Endometrium (tissue), 2 donors: ENCODE data around the gene KRTAP13-1.

ENCODE experiments used
- FAIRE-seq: peaks from 2 replicates; lab custom pipeline; 2012; peaks lifted over from hg19 to GRCh38; lab: Jason Lieb, UNC
- donor health status: control.
- donor health status: control.

Gene KRTAP13-1, protein sequence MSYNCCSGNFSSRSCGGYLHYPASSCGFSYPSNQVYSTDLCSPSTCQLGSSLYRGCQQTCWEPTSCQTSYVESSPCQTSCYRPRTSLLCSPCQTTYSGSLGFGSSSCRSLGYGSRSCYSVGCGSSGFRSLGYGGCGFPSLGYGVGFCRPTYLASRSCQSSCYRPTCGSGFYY

DNA sequence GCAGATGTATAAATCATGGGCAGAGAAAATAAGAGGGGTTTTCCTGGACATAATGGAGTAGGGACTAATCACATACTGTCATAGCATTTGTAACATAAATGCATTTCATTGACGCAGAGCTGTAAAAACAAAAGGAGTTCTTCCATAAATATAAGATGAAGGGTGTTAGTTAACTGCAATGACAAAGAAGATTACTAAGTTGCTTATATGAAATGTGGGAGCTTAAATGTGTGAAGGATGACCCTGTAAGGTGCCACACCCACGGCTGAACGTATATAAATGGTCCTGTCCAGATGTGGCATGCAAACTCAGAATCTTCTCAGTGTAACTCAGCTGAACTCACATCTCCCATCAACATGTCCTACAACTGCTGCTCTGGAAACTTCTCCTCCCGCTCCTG is at the start of gene KRTAP13-1:
Gene KRTAP13-1, plus strand, starts transcription at position 301 of the 400 bp plus-strand sequence. Its CDS starts 56 bp downstream, at position 357.
- FAIRE-seq = no peak

DNA sequence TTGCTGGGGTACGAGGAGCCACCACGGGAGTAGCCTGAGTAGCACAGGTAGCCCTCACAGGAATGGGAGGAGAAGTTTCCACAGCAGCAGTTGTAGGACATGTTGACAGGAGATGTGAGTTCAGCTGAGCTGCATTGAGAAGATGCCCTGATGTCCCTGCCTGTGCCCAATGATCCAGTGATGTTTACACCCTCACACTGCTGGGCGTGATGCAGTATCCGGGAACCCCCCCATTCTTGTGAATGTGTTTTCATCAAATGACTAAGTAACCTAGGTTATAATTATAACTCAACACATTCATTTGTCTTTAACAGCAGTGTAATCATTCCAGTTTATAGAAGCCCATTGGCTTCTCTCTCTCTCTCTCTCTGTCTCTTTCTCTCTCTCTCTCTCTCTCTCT is 47.3 kb upstream of the KRTAP13-1 start, which contains the start of gene KRTAP23-1:
Gene KRTAP23-1, minus strand, starts transcription at position 101 of the 400 bp plus-strand sequence. Its CDS starts 0 bp downstream, at position 101.
- no peak for FAIRE-seq

DNA sequence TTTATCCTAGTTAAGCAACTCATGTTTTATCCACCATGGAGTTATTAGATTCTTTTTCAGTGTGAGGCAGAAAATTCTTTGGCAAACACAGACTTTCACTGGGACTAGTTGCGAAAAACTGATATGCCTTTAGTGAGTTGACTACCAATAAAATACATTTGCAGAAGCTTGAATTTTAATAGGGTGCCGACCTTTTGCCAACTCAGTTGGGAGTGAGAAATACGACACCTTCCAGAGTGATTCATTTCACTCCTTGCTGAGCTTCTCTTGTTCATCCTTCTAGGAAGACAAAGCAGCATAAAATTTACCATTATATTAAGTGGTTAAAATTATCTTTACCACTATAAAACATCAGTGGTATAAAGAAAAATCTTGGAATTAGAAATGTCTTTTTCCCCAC is 46.3 kb upstream of the KRTAP13-1 start:
- FAIRE-seq = no peak

DNA sequence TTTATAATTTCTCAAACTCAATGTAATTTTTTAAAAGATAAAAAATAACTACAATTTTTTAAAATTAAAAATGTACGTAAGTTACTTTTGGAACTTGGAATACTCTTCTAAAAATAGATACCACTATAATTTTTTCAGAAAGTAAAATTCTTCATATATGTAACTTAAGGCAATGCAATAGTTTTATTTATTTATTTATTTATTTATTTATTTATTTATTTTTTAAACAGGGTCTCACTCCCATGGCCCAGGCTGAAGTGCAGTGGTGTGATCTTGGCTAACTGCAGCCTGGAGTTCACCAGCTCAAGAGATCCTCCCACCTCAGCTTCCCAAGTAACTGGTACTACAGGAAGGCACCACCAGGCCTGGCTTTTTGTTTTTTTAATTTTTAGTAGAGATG is 44.3 kb upstream of the KRTAP13-1 start:
- FAIRE-seq = peak; percentile 46

DNA sequence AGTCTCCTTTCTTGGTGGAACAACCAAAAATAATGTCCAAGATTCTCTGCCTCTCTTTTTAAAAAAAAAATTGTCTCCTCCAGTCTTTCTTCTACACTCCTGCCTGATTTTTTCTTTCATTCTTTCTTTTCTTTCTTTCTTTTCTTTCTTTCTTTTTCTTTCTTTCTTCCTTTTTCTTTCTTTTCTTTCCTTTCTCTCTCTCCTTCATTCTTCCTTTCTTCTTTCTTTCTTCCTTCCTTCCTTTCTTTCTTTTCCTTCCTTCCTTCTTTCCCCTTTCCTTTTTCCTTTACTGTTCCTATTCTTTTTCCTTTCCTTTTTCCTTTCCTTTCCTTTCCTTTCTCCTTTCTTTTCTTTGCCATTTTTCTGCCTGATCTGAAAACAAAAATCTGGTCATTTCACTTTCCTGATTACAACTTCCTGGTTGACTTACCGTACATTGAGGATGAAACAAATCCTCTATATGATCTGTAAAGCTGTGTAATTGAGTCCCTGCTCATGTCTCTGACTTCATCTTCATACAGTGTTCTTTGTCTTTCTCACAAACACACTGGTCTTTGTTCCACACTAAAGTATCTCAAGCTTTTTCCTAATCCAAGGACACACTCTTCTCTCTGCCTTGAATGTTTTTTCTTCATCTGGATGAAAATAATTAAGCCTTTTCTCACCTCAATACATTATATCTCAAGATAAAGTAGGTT is 41.4 kb upstream of the KRTAP13-1 start:
- no peak for FAIRE-seq

DNA sequence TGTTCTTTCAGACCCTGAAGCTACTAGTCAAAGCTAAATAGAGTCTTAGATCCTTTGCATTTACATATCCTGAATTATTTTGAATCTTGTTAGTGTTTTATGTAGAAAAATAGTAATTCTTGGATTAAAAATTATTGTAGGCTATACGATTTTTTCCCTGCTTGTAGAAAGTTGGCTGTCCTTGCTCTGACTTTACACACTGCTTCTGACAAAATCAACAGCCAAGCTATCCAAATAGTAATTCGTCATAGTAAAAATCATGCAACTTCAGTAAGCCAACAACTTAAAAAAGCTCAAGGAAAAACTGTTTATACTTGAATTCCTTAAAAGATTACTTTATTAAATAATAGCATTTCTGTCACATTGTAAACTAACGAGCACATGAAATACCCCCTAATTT is 39.9 kb upstream of the KRTAP13-1 start:
- no peak for FAIRE-seq

DNA sequence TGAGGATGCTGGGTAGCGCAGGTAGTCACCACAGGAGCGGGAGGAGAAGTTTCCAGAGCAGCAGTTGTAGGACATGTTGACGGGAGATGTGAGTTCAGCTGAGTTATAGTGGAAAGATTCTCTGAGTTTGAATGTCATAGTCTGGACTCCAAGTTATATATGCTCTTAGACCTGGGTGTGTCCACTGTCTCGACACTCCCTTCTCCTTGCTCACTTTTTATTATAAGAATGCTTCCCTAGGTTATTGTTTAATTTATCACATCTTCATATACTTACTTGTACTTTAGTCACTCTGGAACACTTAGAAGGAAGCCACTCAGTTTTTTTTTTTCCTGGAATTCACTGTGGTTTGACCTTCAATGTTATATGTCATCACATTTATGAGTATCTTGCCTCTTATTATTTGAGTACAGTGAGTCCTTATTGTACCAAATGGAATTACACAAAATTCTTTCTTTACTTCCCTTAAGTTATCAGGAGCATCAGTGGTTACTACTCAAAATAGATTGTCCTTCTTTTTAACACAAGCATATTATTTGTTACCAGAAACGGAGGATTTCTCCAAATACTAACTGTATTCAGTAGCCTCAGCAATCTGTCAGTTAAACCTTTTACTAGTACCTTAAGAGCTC is 23.6 kb upstream of the KRTAP13-1 start, which contains the start of gene KRTAP13-2:
Gene KRTAP13-2, minus strand, starts transcription at position 133 of the 632 bp plus-strand sequence. Its CDS starts 58 bp downstream, at position 75.
- FAIRE-seq = no peak

DNA sequence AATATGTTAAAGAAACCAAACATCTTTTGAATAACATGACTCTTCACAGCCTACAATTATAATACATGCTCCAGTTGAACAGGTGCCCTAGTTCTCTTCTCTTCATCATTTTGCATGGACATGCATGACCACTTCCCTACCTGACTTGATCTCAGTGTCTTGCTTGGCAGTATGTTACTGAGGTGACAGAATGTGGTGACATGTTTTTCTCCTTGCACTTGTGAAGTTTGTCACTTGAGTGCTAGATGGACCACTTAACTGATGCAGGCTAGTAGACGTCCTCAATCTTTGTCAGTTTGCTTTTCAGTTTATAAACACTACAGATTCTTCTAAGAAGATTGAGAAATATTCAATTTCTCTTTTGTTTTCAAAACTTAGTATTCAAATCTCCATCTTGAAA is 13.6 kb upstream of the KRTAP13-1 start:
- FAIRE-seq = no peak

DNA sequence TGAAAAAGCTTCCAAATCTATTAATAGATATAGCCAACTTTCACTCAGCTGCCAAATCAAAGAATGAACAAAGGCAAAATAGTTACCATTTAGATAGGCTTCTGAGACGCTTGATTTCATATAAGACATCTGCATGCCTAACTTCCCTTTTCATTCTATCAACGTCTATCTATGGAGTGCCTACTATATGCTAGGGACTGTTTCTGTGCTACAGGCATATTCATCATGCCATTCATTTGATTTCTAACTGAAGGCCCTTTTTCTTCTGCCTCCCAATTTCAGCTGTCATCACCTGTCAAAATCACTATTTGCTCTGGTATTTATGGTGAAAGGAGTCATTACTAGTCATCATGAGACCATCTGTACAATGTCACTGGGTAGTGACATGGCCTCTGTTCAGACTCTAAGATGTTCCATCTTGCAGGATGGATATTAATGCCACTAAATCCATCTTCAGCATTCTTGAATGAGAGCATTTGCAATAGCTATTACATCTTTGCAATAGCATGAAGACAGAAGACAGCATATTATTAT is 4.3 kb upstream of the KRTAP13-1 start:
- no peak for FAIRE-seq

DNA sequence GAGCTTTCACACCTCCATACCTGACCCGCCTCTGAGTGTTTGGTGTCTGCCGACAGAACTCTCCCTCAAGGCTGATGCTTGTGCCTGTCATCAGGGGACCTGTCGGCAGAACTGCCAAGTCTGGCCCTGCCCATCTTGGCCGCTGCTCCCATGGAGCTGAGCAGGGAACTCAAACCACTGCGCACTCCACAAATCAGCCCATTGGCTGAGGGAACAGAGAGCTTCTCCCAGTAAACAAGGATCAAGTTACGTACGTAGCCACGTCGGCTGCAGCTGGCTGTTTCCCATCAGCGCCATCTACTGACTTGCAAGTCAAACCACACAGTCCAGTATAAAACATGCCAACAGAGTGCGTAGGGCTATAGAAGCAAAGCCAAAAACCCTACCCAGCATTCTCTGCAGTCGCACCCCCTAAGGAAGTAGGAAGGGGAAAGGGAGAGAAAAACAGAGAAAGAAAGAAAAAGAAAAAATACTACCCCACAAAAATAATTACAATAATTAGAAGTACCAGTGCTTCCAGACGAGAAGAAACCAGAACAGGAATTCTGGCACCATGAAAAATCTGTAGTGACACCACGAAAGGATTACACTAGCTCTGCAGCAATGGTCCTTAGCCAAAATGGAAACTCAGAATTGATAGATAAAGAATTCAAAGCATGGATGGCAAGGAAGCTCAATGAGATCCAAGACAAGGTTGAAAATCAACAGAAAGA is 13.1 kb downstream of the KRTAP13-1 start:
- FAIRE-seq = no peak

DNA sequence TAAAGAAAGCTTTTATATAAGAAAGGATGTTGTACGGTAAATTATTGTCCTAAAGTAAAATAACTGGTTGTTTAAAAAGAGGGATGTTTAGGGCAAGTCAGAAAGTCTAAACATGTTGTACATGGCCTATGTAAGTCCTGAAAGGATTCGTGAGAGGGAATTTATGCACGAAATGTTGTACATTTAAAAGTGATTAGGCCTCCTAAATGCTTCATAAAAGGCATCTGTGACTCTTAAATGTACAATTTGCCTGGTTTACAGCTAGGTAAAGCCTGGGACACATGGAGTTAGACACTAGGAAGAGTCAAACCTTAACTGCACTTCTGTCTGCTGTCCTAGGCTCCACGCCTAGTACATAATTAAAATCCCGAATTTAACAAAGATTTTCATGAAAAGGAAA is 20.2 kb downstream of the KRTAP13-1 start:
- no peak for FAIRE-seq

DNA sequence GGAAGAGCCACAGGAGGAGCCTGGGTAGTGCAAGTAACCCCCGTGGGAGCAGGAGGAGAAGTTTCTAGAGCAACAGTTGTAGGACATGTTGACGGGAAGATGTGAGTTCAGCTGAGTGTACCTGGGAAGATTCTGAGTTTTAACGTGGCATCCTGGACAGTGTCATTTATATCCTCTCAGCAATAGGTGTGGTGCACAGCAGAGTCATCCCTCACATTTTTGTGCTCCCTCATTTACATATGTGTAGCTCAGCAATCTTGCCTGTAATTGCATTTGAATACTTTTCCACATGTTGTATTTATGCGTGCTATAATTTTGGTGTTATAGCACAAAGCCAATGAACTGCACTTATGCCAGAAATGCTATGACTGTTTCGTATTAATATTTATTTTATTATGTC is 30.0 kb downstream of the KRTAP13-1 start, which contains the start of gene KRTAP13-3:
Gene KRTAP13-3, minus strand, starts transcription at position 101 of the 400 bp plus-strand sequence. Its CDS starts 14 bp downstream, at position 87.
- FAIRE-seq = no peak

DNA sequence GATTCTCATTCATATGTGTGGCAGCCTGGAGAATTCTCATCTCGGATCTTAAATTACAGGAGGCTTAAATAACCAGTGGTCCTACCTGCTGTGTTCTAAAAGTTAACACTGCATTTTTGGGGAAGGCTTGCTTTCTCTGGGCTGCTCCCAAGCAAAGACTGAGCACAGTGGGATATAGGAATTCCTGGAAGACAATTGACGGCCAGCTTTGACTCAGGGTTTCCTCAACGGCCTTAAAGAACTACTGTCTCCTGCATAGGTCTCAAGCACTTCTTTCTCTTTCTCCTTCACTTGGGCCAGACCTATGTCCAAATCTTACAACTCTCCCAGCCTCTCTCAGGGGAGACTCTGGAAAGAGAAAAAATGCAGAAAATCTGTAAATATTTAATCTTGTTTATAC is 30.9 kb downstream of the KRTAP13-1 start:
- FAIRE-seq = no peak

DNA sequence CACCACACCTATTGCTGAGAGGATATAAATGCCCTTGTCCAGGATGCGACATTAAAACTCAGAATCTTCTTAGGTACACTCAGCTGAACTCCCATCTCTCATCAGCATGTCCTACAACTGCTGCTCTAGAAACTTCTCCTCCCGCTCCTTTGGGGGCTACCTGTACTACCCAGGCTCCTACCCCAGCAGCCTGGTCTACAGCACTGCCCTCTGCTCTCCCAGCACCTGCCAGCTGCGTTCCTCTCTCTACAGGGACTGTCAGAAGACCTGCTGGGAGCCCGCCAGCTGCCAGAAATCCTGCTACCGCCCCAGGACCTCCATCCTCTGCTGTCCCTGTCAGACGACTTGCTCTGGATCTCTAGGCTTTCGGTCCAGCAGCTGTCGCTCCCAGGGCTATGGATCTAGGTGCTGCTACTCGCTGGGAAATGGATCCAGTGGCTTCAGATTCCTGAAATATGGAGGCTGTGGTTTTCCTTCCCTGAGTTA is 34.4 kb downstream of the KRTAP13-1 start, which contains the start of gene KRTAP13-4:
Gene KRTAP13-4, plus strand, starts transcription at position 51 of the 486 bp plus-strand sequence. Its CDS starts 56 bp downstream, at position 107.
- no peak for FAIRE-seq

DNA sequence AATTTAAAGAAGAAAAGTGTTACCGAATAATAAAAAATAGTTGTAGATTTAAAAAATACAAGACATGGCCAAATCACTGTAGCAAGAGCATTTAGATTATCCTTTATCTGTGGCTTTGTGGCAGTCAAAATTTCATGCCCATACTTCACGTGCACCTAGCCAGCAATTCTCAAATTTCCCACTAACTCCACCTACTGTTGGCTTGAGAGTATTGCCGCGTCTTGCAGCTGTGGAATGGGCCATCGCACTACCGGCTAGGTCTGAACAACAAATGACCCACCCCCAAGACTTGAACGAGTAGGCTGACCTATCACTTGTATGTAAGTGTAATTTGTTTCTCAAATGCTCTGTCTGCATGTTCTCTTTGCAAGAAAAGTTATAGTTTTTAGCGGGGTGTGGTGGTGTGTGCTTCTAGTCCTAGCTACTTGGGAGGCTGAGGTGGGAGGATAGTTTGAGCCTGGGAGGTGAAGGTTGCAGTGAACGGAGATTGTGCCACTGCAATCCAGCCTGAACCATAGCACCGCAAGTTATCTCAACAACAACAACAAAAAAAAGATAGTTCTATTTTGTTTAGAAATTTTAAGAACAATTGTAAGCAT is 38.3 kb downstream of the KRTAP13-1 start:
- no peak for FAIRE-seq

DNA sequence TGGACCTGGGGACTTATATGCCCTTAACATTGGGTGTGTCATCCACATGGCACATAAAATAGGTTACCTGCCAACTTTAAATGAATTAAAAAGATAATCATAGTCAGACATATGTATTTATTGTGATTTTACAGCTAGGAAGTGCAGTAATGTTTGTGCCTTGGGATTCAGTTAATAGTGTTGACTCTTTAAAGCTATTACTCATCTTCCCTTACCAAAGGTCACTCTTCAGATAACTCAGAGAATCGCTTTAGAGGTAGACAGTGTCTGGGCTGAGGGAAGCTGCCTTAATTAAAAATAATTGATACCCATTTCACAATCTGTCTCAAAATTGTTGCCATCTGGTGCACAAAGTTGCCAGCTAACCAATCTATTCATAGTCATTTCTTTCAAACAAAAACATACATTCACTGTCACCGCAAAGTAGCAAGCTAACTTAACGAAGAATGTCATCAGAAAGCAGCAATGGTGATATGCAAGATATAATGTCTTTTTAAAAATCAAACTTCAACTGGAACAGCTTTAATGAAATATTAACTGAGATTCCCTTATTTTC is 41.3 kb downstream of the KRTAP13-1 start:
- FAIRE-seq = no peak

DNA sequence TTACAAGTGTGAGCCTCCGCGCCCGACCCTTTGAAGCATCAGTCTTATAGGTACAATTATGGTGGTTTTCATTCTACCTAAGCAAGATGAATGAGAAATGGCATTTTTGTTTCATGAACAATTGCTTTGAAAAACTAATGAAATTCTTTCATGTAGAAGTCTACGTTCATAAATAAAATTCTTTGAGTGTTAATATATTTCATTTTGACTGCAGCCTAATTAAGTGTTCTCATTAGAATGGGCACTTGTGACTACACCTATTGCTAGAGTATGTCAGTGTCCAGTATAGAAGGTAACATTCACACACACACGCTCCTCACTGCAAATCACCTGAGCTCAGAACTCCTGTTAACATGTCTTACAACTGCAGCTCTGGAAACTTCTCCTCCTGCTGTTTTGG is 44.1 kb downstream of the KRTAP13-1 start, which contains the start of gene KRTAP15-1:
Gene KRTAP15-1, plus strand, starts transcription at position 301 of the 400 bp plus-strand sequence. Its CDS starts 53 bp downstream, at position 354.
- no peak for FAIRE-seq

DNA sequence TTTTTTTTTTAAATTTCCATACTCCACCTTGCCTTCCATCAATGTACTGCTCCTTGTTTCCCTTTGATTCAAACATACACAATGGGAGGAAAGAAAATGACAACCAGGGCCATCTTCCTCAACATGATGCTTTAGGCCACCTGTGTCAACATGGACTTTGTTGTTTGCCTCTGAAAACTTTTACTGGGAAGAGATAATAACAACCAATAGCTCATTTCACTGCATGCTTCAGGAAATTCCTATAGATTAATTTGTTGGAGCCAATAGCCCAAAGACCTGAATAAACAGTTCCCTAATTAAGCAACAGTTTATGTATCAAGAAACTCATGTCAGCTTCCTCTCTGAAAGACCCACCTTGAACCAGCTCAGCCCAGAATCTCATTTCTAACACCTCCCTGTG is 47.4 kb downstream of the KRTAP13-1 start:
- no peak for FAIRE-seq

DNA sequence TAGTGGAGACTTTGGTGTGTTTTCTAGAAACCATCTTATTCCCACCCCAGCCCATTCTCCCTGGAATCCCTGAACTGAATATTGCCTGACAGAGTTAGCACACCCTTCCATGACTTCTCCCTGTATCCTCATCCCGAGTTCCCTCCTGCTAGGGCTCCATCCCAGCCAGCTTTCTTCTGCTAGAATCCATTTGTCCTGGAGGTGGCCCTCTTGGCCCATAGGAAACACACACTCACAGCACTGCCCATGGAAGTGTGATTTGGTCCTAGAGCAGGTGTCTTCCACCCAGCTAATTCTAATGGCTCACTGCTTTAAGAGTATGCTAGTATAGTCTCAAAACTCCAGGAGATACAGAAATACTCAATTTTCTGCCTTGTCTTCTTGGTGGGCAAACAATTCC is 48.4 kb downstream of the KRTAP13-1 start:
- FAIRE-seq = no peak
